ENCODE data around the gene HGFAC.

DNA sequence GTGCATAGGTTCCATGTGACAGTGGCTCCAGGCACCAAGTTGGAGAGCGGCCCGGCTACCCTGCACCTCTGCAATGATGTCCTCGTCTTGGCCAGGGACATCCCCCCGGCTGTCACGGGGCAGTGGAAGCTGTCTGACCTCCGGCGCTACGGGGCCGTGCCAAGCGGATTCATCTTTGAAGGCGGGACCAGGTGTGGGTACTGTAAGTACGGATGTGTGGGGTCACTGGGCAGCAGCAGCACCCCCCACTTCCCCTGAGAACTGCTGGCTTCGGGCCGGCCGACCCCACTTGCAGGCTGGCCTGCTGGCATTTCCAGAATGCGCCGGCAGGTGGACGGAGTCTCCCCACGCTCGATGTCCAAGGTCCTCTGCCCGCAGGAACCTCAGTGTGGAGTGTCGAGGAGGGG, 34.6 kb downstream of the HGFAC start:
- TF ChIP-seq, protein P1, sequence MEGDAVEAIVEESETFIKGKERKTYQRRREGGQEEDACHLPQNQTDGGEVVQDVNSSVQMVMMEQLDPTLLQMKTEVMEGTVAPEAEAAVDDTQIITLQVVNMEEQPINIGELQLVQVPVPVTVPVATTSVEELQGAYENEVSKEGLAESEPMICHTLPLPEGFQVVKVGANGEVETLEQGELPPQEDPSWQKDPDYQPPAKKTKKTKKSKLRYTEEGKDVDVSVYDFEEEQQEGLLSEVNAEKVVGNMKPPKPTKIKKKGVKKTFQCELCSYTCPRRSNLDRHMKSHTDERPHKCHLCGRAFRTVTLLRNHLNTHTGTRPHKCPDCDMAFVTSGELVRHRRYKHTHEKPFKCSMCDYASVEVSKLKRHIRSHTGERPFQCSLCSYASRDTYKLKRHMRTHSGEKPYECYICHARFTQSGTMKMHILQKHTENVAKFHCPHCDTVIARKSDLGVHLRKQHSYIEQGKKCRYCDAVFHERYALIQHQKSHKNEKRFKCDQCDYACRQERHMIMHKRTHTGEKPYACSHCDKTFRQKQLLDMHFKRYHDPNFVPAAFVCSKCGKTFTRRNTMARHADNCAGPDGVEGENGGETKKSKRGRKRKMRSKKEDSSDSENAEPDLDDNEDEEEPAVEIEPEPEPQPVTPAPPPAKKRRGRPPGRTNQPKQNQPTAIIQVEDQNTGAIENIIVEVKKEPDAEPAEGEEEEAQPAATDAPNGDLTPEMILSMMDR (IDR thresholded peaks at IDR 0.05) = no peak
- TF ChIP-seq, protein P2, sequence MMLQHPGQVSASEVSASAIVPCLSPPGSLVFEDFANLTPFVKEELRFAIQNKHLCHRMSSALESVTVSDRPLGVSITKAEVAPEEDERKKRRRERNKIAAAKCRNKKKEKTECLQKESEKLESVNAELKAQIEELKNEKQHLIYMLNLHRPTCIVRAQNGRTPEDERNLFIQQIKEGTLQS (CRISPR knock-in tag; conservative IDR thresholded peaks at IDR 0.05) = no peak
- TF ChIP-seq, protein P3, sequence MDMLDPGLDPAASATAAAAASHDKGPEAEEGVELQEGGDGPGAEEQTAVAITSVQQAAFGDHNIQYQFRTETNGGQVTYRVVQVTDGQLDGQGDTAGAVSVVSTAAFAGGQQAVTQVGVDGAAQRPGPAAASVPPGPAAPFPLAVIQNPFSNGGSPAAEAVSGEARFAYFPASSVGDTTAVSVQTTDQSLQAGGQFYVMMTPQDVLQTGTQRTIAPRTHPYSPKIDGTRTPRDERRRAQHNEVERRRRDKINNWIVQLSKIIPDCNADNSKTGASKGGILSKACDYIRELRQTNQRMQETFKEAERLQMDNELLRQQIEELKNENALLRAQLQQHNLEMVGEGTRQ (CRISPR knock-in tag; IDR thresholded peaks at IDR 0.05) = no peak
- TF ChIP-seq, protein P4, sequence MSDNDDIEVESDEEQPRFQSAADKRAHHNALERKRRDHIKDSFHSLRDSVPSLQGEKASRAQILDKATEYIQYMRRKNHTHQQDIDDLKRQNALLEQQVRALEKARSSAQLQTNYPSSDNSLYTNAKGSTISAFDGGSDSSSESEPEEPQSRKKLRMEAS (CRISPR knock-in tag; IDR thresholded peaks at IDR 0.05) = no peak
- TF ChIP-seq GABPB1 (CRISPR knock-in tag; IDR thresholded peaks at IDR 0.05) = no peak
- TF ChIP-seq CREM (CRISPR knock-in tag; IDR thresholded peaks at IDR 0.05) = no peak
- TF ChIP-seq FOXJ3 (CRISPR knock-in tag; IDR thresholded peaks at IDR 0.05; ENCODE audit: borderline replicate concordance) = no peak
- TF ChIP-seq, protein P5, sequence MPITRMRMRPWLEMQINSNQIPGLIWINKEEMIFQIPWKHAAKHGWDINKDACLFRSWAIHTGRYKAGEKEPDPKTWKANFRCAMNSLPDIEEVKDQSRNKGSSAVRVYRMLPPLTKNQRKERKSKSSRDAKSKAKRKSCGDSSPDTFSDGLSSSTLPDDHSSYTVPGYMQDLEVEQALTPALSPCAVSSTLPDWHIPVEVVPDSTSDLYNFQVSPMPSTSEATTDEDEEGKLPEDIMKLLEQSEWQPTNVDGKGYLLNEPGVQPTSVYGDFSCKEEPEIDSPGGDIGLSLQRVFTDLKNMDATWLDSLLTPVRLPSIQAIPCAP (CRISPR knock-in tag; IDR thresholded peaks at IDR 0.05) = no peak
- no peak for TF ChIP-seq JUN (CRISPR knock-in tag; IDR thresholded peaks at IDR 0.05)
- no peak for TF ChIP-seq ESRRA (CRISPR knock-in tag; IDR thresholded peaks at IDR 0.05; ENCODE audit: borderline replicate concordance)
- no peak for TF ChIP-seq ATF1 (CRISPR knock-in tag; IDR thresholded peaks at IDR 0.05)
- TF ChIP-seq ZNF121 (CRISPR knock-in tag; IDR thresholded peaks at IDR 0.05) = no peak
- no peak for TF ChIP-seq MXD4 (CRISPR knock-in tag; IDR thresholded peaks at IDR 0.05; ENCODE audit: borderline replicate concordance)
- TF ChIP-seq KAT7 (CRISPR knock-in tag; IDR thresholded peaks at IDR 0.05; ENCODE audit: borderline replicate concordance) = no peak

All from WTC11 (cell line).